Measurements from ENCODE around the gene HEG1.

GRCh38 chr3:125077864-125078263 lies 22.1 kb upstream of the HEG1 start:
- TF ChIP-seq, protein P1, sequence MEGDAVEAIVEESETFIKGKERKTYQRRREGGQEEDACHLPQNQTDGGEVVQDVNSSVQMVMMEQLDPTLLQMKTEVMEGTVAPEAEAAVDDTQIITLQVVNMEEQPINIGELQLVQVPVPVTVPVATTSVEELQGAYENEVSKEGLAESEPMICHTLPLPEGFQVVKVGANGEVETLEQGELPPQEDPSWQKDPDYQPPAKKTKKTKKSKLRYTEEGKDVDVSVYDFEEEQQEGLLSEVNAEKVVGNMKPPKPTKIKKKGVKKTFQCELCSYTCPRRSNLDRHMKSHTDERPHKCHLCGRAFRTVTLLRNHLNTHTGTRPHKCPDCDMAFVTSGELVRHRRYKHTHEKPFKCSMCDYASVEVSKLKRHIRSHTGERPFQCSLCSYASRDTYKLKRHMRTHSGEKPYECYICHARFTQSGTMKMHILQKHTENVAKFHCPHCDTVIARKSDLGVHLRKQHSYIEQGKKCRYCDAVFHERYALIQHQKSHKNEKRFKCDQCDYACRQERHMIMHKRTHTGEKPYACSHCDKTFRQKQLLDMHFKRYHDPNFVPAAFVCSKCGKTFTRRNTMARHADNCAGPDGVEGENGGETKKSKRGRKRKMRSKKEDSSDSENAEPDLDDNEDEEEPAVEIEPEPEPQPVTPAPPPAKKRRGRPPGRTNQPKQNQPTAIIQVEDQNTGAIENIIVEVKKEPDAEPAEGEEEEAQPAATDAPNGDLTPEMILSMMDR (IDR thresholded peaks at IDR 0.05), result no peak
- no peak for TF ChIP-seq POLR2A (IDR thresholded peaks at IDR 0.05)

Measured in lower leg skin (tissue), 3 donors.